GM19025 (cell line): Measurements from ENCODE around the gene PTPRM.

Source experiments
- ATAC-seq: cut with Tn5 transposase; IDR thresholded peaks from one replicate; pipeline ENCODE4 v1.9.1; 2021; ENCODE audit warnings: mild to moderate bottlenecking, low read depth, moderate library complexity; ENCODE audit not compliant: unreplicated experiment

The PTPRM gene

DNA sequence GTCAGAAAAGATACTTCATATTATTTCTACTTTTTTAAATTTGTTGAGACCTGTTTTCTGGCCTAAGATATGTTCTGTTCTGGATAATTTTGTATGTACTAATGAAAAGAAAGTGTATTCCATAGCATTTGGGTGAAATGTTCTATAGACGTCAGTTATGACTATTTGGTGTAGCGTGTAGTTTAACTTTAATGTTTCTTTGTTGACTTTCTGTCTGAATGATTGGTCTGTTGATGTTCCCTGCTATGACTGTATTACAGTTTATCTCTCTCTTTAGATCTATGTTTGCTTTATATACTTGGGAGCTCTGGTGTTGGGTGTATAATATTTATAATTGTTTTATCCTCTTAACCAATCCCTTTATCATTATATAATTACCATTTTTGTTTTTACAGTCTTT, 352.4 kb downstream of the PTPRM start:
- ATAC-seq = no peak

DNA sequence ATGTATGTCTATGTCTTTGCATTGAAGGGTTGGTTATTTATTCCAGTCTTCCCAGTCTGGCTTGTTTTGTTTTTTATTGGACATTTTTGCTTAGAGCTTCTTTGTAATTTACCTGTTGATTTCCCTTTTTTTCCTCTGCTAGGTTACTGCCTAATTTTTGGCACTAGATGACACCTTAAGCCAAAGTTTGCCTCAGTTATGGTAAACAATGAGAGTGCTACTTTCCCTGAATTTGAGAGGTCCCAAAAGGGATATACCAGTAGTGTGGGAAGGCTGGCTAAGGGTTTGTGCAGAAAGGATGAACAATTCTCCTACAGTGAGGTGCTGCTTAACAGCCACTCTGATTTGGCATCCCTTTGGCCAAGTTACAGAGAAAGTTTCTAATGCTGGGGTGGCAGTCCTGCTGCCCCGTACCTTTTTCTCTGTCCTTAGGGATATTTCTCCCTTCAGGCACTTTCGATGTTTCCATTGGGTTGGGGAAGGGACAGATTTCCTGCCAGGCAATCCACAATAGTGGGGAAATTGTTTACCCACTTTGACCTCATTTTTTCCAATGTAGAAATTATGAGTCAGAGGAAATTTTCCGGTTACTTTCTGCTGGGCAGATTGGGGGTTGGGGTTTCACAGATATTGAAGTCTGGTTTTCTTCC, 354.9 kb downstream of the PTPRM start:
- no peak for ATAC-seq

DNA sequence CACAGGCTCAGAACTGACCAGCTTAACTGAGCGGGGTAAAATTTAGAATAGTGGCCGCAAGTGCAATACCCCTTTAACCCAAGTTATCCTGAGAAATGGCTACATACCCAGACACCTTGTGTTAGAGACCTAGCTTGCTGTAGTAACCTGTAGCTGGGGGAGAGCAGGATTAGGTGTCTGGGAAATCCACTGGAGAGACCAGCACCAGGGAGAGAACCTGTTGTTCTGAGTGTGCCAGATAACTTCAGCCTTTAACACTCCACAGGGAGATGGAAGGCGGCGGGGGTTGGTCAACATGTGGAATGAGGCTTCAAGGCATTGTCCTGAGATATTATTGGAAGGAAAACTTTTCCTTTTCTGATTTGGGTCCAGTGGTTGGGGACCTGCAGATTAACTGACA, 356.0 kb downstream of the PTPRM start:
- ATAC-seq = no peak

DNA sequence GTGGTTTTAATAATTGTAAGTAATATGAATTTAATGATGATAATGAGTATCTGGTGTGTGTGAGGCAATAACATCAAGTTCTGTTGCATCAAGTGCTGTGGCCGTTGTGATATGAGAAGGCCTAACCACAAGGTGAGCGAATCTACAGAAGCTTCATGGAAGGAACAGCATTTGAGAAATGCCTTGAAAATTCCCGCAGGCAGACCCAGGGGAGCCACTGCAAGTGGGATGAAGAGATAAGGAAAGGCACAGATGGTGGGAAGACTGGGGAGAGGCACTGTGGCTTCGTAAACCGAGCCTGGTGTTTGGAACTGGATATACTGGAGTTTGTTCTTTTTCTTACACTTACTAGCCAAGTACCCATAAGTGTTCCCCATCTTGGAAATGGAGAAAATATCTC, 357.5 kb downstream of the PTPRM start:
- no peak for ATAC-seq

GRCh38 chr18:7926526-7926925, 359.4 kb downstream of the PTPRM start:
- no peak for ATAC-seq

DNA sequence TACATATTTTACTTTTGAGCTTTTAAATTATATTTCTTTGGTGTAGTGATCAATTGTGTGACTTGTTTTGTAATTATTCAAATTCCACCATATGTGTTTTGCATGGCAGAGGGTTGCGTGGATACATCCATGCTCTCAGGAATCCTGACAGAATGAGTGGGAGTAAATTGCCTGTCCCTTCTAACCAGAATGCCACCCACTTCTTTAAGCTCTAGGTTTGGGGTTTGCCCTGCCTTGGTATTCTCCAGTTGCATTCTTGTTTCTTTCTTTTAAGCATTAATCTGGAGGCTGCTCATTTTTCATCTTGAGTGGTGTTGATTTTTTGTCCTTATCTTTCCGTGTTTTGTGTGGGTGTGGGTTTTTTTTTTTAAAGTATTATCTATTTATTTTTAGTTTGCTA, 360.0 kb downstream of the PTPRM start:
- ATAC-seq = no peak

DNA sequence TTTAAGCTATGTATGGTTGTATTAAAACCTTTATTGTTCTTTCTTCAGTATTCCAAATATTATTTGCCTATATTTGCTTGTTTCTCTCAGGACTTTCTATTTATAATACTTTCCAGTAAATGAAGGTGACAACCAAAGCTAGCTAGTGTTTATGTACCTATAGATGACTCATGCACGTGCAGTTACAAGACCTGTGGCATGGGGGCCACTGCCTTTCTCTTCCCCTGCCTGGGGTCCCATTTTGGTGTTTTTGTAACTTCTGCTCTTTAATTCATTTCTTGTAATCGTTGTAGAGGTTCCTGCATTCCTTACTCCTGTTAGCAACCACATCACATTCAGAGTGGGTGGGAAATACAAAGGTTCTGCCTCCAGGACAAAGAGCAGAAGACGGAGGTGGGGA, 364.6 kb downstream of the PTPRM start:
- no peak for ATAC-seq

- no peak for ATAC-seq
Observed at GRCh38 chr18:7937268-7937667, 370.2 kb downstream of the PTPRM start.

- ATAC-seq = no peak
Observed at GRCh38 chr18:7939521-7939920, 372.4 kb downstream of the PTPRM start.

DNA sequence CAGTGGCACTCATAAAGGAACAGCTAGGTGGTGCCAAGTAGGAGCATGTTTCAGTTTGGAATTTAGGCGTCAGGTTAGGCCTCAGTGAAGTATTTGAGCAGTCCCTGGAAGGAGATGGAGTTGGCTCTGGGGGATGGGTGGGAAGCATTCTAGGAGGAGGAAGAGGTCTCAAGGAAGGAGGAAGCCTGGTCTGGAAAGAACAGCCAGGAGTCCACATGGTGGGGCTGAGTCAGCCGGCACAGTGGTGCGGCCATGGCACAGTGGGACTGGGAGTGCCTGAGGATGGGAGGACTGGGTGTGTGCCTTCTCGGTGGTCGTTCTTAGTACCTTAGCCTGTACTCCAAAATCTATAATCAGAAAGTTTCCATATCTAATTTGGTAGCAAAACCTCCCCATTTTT, 373.3 kb downstream of the PTPRM start:
- no peak for ATAC-seq

DNA sequence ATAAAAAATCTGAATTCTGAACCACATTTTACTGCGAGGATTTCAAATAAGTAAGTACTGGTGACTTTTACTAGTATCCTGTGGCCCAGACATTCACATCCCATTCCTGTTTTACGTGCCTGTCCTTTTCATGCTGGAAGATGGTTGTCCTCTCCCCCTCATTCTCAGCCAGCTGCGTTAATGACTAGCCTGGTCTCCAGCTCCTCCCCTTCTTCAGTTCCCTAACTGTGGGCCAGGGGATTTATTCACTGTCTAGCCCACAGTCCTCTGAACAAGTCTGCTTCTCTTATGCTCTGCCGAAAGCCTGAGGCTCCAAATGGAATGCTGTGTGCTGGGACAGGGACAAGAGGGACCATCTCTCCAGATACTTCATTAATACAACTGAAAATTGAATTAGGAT, 373.9 kb downstream of the PTPRM start:
- ATAC-seq = no peak

DNA sequence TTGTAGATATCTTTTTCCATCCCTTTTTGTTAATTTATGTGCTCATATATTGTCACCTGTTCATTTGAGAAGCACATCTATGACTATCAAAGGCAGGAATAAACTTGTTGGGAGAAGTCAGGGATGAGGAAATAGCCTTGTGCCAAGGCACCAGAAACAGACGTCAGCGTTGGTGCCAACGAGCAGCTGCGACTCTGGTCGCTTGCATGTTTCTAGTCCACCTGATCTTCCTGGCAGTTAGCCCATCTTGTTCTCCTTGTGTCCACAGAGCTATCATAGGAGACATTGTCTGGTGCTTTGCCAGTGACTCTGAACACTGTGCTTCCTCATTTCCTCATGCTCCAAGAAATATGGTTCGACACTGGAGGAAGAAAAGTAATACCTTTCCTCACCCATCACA, 374.4 kb downstream of the PTPRM start:
- no peak for ATAC-seq

DNA sequence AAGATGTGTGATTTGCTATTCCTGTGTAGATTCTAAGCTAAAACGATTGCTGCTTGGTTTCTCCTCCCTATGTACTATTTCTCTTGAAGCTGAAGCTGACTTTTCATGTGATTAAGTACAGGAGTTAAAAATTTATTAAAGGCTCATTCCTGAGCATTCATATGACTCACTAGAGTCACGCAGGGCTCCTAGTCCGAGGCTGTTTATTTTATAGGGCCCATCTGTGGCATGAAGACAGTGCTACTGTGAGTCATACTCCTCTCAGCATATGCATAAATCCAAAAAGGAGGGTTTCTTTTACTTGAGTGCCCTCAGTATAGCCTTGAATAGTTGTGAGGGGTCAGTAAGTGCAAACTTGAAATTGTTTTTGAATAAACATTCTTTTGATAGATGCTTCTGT, 378.8 kb downstream of the PTPRM start:
- ATAC-seq = no peak

GRCh38 chr18:7946734-7947377, 379.7 kb downstream of the PTPRM start:
- peak; percentile 48 for ATAC-seq

- no peak for ATAC-seq
Observed at GRCh38 chr18:7950380-7951136, 383.4 kb downstream of the PTPRM start.

DNA sequence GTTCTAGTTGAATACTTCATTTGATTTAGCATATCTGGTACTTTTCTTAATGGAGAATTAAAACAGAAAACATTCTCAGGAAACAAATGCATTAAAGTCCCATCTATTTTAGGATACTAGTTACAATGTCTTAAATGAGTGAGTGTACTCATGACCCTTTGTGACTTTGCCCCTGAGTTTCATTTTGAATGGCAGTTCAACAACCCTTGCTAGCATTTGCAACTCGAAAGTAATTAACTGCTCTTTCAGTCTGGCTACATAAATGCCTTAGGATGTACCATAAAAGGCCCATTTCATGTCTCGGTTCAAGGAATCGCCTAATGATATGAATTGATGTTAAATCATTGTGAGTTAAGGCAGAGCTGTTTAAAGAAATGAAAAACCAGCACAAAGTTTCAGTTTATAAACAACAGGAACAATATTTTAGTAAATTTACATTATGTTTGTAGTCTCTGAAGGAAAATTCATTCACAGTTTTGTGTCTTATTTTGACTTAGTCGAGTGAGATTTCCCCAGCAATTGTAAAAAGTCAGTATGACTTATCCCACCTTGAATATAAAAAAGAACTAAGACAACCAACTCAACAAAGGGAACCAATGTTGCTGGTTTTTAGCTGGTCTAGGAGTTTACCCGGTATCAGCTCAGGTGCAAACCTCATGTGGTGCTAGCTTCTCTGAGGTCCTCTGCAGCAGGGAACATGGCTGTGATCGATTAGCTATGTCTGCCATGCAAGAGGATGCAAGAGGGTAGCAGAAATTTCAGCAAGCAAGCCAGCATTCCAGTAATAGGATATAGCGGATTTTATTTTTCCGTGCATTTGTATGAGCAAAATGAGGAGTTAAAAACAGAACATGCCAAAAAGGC, 386.2 kb downstream of the PTPRM start:
- peak; percentile 94 for ATAC-seq

- ATAC-seq = no peak
Observed at GRCh38 chr18:7954238-7954637, 387.1 kb downstream of the PTPRM start.

- no peak for ATAC-seq
Observed at GRCh38 chr18:7955175-7955574, 388.1 kb downstream of the PTPRM start.

GRCh38 chr18:7957297-7957696, 390.2 kb downstream of the PTPRM start:
- no peak for ATAC-seq

GRCh38 chr18:7958081-7958896, 391.2 kb downstream of the PTPRM start:
- peak; percentile 59 for ATAC-seq
